Measurements from ENCODE around the gene TSPEAR.

DNA sequence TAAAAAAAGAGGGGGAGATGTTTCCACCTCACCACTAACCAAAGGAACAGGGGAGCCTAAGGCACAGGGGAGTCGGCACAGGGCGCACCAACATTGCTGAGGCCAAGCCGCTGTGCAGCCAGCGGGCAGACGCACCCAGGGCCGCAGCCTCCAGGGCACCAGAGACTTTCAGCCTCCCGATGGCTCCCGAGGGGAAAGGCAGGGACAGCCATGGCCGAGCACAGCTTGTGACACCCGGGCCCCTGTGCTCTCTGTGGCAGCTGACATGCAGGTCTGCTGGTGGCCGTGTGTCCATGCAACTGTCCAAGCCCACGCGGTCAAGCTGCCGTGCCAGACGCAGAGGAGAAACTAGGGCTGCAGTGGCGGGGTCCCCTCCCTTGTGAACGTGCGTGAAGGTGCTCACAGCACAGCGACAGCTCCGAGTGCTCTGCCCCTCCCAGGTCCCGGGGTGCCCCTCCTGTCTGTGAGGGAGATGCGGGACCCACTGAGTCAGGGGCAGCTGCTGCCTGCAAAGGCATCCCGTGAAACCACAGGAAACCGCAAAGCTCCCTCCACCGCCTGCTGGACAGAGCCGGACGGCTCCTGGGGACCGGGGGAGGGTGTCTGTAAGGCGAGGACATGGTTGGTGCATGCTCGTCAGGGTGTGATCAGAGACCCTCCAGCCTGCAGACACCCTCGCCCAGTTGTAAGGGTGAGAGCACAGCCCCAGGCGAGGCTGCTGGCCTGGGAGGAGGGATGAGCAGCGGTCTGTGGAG is 62.6 kb downstream of the TSPEAR start:
- TF ChIP-seq, protein P1, sequence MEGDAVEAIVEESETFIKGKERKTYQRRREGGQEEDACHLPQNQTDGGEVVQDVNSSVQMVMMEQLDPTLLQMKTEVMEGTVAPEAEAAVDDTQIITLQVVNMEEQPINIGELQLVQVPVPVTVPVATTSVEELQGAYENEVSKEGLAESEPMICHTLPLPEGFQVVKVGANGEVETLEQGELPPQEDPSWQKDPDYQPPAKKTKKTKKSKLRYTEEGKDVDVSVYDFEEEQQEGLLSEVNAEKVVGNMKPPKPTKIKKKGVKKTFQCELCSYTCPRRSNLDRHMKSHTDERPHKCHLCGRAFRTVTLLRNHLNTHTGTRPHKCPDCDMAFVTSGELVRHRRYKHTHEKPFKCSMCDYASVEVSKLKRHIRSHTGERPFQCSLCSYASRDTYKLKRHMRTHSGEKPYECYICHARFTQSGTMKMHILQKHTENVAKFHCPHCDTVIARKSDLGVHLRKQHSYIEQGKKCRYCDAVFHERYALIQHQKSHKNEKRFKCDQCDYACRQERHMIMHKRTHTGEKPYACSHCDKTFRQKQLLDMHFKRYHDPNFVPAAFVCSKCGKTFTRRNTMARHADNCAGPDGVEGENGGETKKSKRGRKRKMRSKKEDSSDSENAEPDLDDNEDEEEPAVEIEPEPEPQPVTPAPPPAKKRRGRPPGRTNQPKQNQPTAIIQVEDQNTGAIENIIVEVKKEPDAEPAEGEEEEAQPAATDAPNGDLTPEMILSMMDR (IDR thresholded peaks at IDR 0.05 in 8 of 11, conservative IDR thresholded peaks at IDR 0.05 in 3 of 11), result no peak
- TF ChIP-seq POLR2A (IDR thresholded peaks at IDR 0.05), result no peak

All from spleen (tissue), 7 donors.